IPS-NIHi7 (cell line): ENCODE data around the gene SRGAP3.

ENCODE experiments used
- DNase-seq: peaks from one replicate; pipeline ENCODE4 v3.0.0; 2012; ENCODE audit warnings: mixed read lengths; ENCODE audit errors: extremely low spot score

Gene SRGAP3

DNA sequence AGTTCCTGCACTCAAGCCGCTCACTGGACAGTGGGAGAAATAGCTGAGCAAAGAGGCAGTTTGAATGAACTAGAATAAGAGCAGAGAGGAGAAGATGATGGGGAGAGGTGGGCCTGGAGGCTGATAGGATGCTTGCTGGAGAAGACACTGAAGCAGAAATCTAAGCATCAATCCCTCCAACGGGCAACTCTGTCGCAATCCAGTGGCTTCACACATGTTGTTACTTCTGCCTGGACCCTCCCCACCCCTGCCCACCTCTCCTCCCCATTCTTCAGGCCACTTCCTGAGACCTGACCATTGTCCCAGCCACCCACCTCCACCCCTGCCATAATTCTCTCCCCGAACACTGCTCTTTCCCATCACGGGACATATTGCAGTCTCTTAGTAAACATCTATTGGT lies 76.0 kb downstream of the SRGAP3 start:
- DNase-seq, result no peak

DNA sequence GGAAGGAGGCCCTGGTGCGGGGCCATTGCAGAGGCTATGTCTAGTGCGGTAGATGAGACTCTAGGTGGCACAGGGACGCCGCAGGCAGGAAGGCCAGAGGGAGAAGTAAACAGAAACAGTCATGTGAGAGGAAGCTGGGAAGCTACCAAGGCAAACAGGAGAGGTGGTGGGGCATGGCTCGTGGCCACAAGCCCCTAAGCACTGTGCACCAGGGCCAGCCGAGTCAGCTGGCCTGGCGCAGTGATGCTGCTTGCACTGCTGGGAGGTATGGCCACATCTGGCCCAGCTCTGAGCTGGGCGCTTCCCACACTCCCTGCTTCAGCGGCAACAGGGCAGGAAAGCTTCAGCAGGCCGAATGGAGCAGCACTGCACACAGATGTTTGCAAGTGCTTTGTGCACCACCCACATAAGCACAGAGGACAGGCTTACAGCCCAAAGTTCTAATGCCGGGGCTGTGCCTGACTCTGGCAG lies 76.6 kb downstream of the SRGAP3 start:
- DNase-seq, result no peak

DNA sequence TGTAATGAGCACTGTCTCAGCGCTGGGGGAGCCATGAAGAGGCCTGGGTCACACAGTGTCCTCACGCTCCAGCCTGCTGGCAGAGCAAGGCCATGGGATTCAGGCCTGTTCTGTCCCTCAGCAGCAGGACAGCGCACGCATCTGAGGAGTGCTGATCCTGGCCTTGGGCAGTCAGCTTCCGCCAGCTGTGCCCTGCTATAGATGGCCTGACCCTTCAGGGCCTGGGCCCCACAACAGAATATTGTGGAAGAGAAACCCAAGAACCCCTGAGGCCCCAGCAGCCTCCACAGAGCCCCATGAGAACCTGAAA lies 78.6 kb downstream of the SRGAP3 start:
- no peak for DNase-seq

DNA sequence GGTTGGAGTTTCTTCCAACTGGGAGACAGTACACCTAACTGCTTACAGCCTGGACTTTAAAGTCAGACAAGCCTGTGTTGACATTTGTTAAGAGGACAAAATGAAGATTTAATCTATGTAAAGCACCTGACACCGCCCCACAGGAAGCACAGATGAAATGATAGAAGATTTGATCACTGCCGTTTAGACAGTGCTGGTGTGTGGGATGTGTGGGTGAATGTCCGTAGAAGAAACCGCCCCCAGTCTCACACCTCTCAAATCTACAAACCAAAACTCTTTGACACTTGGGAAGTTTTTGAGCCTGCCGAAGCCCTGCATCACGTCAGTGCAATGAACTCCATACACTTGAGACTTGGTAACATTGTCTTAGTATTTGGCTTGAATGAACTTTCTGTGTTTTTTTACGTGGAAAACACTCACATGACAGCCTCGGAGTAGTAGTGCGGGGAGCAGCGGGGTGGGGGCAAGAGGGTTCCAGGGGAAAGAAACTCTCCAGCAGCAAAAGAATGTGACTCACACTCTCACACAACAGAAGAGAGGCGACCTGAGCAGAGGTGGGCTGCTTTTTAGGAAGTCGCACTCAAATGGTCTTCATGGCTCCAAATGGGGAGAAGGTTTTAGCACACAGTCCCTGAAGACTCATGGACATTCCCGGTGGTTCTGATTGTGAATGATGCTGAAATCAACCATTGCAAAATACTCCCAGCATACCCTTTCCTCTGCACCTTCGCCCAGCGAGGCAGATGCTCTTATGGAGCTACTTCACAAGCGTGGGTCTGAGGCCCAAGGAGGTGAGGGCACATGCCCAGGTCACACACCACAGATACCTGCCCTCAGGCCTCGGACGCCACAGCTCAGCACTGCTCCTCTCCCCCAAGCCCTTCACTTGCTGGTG lies 79.2 kb downstream of the SRGAP3 start:
- DNase-seq, result no peak

DNA sequence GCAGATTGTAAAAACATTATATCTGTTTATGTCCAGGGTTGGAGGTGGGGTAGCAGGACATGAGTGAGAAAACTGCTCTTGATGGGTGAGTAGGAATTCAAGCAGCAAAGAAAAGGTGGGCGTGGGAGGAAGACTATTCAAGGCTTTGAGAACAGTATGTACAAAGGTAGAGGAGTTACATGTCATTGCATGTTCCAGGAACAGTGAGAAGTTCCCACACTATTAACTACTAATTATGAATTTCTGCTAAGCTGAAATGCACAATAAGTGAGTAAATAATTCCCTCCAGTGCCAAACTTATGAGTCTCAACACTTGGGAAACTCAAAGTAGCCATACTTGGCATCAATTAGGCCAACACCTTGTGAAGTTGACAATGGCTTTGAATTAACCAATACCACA lies 80.1 kb downstream of the SRGAP3 start:
- DNase-seq, result no peak

DNA sequence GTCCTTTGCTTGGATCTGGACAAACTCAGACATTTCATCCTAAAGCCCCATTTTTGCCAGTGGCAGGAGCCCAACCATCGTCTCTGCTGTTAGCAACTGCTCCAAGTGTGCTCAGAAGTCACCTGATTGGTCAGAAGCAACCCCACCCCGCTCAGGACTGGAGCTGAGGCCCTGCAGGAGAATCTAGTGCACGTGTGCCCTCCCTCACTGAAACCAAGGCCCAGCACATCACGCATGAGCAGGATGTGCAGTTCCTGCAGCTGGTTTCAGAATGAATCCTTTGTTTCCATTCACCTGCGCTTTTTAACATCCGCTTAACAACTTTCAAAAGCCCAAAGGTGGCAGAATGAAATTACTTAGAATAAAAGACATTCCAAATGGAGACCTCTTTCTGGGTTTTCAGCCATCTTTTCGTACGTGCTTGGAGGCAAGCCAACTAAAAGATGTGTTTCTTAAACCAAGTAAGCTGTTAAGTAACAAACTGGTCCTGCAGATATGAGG lies 81.2 kb downstream of the SRGAP3 start:
- DNase-seq, result peak; percentile 76

DNA sequence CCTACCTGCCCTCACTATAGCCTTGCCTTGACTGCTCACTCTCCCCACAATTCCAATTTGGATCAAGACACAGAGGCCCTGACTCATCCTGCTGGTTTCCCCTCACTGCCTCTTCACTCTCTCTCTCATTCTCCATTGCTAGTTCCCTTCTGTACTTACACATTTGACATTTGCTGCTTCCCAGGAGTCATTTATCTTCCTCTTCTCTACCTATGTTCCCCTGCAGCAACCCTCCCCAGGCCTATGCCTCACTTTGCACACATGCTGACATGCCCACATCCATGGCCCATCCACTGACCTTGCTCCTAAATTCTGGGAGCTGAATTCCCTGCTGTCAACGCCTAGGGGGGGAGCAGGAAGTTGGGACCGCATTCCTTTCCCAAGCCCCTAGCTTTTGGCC lies 82.2 kb downstream of the SRGAP3 start:
- no peak for DNase-seq

DNA sequence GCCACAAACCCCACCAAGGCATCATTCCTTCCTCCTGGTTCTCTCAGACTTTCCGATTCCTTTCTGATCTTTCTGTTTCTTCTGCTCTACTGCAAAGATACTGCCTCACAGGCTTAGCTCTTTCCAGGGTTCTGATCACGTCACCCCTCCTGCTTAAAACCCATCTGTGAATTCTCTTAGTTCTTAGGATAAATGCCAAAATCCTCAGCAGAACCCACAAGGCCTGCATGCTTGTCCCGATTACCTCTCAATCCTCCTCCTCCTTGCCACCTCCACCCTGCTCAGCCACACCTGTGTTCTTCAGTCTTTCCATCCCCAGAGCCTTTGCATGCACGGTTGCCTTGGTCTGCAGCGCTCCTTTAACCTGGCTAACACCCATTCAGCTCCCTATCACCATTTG lies 84.0 kb downstream of the SRGAP3 start:
- DNase-seq, result no peak

DNA sequence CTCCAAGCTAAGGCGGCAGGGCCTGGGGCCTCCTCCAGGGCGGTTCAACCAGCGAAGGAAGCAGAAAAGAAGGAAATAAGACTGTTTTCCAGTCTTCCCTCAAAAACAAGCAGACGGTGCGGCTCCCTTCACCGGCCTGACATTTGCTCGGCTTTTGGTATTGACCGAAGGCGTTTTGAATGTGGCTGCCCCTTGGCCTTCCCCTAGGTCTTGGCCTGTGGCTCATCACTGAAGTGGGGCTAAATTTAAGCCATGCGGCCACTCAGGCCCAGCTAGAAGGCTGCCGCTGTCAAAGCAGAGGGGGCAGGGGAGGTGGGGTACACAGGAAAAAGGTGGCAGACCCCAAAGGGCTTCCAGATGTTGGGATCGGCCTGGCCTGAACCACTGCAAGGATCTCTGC lies 86.2 kb downstream of the SRGAP3 start:
- no peak for DNase-seq

DNA sequence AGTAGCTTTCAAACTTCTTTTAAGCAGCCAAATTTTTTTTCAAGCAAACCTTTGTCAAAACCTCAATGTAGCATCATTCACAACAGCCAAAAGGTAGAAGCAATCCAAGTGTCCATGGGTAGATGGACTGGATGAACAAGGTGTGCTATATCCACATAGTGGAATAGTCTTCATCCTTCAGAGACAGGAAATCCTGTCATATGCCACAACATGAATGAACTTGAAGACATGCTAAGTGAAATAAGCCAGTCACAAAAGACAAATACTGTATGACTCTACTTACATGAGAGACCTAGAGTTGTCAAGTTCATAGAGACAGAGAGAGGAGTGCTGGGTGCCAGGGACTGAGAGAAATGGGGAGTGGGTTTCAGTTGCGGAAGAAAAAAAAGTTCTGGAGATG lies 87.6 kb downstream of the SRGAP3 start:
- DNase-seq, result no peak

DNA sequence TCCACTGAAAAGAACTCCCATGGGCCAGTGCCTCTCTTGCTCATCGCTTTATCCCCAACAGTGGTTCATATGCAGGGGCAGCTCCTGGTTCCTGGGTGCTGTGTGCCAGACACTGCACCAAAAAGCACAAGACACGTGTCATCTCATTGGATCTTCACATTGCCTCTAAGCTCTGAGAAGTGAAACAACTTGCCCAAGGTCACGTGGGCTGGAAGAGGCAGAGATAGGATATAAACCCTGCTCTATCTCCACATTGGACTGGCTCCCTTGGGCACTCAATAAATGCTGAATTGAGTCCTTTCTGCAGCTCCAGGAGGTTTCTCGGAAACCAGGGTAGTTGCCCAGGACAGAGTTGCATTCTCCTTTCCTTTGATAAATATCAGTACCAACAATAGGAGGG lies 88.1 kb downstream of the SRGAP3 start:
- DNase-seq, result no peak

DNA sequence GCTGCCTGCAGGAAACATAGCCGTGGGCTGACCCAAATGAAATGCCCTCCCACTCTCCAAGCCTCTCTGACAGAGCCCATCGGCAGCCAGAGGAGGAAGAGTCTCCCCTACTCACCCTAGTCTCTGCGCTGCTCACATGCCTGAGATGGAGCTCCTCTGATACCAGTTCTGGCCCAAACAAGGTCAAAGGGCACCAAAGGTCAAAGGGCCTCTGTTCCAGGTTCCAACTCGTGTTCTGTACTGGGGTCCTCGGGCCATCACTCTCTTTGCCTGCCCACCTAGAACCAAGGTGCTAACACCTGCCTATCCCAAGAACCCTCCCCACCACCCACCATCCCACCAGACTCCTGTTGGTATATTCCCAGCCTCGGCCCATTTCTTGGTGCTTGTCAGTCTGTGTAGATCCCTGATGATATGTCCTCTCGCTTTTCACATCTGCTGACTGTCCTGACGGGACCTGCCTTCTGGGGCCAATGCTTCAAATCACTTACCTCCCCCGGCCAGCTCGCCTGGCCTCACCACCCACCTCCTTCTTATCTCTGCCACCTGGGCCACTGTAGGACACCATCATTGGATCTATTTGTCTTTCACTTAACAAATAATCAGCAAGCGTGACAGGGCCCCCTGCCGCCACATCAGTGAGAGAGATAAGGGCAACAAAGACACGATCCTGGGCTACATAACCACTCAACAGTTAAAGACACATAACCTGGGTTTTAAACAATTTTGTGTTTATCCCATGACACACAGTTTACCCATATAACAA lies 90.4 kb downstream of the SRGAP3 start:
- no peak for DNase-seq

DNA sequence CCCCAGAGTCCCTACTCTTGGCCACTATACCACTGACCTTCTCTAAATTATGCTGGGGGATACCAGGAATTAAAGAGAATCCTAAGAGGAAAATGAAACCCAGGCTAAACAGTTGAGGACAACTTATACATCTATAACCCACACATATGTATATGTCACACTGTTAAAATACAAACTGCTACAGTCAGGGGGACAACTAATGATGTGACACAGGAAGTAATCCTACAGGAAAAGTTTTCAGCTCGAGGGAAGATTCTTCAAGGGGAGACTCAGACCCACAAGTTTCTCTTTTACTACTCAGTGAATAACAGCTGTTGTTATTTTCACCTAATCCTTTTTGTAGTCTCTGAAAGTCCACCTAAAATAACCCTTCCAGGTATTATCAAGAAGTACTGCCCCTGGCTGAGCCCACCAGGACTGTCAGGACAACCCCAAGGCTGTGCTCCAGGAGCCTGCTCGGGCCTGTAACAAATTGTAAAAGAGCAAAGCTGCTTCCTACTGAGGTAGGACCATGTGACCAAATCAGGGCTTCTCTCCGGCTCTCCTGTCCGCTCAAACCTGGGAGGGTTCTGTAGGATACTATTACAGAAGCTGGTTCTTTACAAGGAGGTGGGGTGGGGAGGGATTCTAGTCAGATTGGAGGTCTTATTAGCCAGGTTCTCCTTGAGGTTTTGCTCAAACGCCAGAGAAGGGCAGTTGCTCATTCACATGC lies 91.6 kb downstream of the SRGAP3 start:
- no peak for DNase-seq

DNA sequence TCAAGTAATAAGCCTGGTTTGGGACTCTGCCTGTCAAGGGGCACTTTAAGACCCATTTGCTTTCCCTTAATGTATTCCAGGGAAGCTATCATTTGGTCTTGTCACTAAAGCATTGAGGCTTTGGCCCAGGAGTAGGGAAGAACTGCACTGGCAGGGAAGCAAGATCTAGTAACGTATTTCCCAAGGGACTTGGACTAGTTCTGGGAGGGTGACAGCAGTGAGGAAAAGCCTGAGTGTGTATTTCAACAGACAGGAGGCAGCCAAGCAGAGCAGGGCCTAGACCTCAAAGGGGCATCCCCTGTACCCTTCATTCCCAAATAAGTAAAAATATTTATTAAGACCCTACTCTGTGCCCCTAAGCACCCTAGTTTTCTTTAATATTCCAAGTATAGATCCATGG lies 92.8 kb downstream of the SRGAP3 start:
- DNase-seq, result no peak

DNA sequence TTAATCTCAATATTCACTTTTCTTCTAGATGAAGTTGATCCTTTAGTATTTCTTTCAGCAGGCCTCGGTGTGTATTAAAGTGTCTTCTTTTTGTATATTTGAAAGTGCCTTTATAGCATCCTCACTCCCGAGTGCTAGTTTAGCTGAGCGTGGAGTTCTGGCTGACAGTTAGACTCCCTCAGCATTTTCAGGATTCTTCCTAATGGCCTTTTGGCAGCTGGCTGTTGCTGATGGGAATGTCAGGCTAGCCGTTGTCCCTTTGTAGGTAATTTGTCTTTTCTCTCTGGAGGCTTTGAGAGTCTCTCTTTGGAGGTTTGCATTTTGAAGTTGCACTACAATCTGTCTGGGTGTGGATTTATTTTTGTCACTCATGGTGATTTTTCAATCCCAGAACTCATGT lies 94.4 kb downstream of the SRGAP3 start:
- DNase-seq, result no peak

DNA sequence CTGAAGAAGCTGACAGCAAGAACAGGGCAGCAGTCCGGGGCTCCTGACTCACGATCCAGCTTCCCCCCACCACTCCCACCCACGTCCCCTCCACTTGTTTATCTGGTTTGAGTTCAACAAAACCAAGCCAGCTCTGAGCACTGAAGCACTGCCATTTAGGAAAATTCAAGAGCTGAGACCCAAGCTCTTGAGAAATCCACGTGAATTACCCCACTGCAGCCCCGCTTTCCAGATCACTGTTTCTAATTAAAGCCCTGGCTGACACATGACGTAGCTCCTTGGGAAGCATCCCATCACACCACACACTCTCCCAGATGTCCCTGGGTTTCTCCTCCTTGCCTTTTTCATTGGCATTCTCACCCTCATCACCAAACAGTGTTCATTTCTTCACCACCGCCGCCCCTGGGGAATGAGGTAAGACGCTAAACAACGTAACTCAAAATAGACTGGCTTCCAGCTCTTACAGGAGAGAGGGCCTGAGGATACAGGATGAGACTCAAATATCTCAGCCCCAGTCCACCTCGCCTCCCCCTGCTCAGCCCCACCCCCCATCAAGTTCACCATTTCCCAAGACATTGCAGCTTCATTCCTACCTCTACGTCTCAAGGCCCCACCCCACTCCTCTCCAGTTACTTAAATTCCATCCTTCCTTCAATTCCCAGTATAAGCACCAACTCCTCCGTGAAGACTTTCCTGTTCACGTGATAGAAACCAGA lies 95.4 kb downstream of the SRGAP3 start:
- DNase-seq, result no peak

DNA sequence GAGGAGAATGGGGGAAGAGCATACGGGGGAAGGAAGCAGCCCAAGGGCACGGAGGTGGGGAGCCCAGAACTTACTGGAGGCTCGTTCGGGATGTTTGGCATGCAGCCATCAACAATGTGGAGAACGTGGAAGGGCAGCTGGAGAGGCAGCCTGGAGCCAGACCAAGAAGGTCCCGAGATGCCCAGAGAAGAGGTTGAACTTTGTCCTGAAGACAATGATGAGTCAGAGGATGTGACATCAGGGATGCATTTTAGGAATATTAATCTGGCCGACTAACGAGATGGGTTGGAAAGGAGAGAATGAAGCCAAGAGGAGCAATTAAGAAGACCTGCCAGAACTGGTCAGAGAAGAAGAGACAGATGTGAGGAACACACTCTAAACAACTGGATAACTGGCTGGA lies 98.2 kb downstream of the SRGAP3 start:
- DNase-seq, result no peak

DNA sequence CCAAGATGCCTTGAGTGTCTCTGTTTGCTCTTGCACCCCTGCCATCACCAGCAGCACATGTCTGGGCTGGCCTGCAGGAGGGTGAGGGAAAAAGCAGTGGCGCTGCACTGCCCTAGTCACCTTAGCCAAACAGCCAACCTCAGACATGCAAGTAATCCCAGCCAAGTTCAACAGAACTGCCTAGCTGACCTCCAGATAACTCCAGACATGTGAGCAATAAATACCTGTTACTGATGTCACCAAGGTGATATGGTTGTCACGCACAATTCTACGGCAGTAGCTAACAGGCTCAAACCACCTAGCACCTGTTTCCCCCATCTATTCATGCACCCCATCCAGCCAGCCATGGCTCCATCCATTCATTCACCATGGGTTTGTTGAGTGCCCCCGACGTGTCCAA lies 99.9 kb downstream of the SRGAP3 start:
- no peak for DNase-seq

DNA sequence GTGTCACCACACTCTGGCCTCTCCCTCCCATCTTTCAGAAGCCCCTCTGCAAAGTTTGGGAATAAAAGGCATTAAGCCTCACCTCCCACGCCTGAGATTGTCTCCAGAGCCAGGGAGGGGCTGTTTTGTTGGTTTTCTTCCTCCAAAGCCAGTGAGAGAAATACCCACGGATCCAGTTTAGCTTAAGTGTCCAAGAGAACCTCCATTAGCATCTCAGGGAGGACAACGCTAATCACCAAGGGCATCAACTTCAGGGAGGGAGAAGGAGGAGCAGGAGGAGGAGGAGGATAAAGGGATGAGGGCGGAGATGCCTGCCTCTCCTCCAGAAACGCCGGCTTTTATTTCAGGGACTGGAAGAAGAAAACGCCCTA lies 101.6 kb downstream of the SRGAP3 start:
- DNase-seq, result no peak

DNA sequence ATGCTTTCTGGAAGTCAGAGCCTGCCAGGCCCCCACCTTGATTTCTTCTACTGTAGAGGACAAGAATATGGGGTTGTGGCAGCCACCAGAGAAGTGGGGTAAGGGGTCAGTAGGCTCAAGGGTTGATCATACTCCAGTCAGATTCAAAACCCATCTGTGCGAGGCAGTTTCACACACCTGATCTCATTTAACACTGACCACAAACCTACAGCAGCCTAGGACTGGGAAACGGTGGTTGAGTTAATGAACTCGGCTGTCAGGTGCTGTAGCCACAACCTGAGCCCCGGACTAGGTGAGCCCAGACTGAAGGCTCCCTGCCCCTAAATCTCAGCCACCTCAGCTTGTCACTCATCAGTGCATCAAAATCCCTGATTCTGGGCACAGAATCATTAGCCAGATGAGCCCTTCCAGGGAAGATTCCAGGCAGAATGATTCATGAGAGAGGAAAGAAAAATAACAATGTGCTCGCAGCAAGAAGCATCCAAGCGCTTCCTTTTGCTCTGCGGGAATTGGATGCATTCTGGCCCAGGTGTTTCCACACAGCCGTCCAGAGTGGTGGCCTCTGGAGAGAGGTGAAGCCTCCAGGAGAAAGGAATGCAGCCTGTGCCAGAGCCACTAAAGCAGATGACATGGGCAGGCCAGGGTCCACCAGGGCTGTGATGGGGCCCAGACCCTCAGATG lies 102.1 kb downstream of the SRGAP3 start:
- DNase-seq, result no peak

DNA sequence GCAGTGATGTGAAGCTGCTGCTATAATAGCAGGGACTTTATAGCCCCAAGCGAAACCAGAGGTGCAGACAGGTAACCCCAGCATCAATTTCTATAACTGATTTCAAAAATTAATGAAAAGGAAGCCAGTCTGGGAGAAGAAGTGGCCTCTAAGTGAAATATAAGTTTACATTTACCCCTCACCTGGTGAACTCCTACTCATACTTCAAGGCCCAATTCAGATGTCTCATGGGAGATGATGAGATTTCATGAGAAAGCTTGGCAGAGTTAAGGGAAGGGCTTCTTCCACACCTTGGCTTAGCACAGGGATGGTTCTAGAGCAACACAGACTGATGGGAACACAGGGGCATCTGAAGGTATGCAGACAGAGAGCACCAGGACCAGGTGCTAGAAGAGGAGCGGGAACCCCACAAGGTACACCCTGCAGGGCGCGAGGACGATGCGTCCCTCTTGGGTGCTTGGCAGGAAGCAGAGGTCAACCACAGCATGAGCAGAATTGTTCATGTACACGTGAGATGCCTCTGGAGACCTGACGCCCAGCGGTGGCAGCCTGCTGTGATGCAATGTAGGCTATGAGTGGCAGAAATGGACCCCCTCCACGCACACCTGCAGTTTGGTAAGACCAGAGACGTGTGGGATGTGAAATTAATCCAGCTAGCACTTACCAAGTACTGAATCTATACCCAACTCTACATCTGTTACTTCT lies 102.9 kb downstream of the SRGAP3 start:
- DNase-seq, result no peak
